Measurements from ENCODE around the gene CPT2. TPM values are rescaled to one million over a fixed set of nuclear protein-coding genes. Genes with fewer than 3 reads are reported as not detected.
A peak's percentile ranks its signal among the peaks of the same experiment; 100 is the strongest.

CPT2 gene
- total RNA-seq, 1 donor from 2014 or later = 19.0 TPM

- H3K4me1 Mint-ChIP-seq = no peaks in the 10 kb centered on the region
- no peak for TF ChIP-seq CTCF (IDR thresholded peaks at IDR 0.05)
- TF ChIP-seq EZH2phosphoT487 (IDR thresholded peaks at IDR 0.05) = no peak
- TF ChIP-seq EZH2 (IDR thresholded peaks at IDR 0.05) = no peak
Observed at GRCh38 chr1:53155945-53156344, 40.7 kb upstream of the CPT2 start.

DNA sequence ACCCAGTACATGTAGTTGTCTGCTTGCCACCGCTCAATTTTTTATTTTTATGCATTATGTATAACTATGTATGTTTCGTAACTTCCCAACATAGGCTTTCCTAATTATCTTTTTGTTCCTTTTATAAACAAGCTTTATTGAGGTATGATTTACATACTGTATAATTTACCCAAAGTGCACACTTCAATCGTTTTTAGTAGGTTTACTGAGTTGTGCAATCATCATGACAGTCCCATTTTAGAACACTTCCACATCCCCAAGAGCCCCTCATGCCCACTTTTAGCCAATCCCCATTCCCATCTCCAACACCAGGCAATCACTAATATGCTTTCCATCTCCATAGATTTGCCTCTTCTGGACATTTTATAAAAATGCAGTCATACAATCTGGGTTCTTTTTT lies 39.8 kb upstream of the CPT2 start:
- Histone ChIP-seq H4K20me1 (ENCODE audit: low read depth) (no peaks in the 10 kb centered on the region), H3K79me2 (ENCODE audit: low read depth) (no peaks in the 10 kb centered on the region), H3K27ac (no peak overlapping the region), H2AFZ (replicated peaks) (no peak overlapping the region), H3K9me3 (ENCODE audit: low read depth) (no peaks in the 10 kb centered on the region), H3K4me1 (no peaks in the 10 kb centered on the region), H3K36me3 (no peaks in the 10 kb centered on the region), H3K9ac (no peak overlapping the region), H3K4me3 (no peak overlapping the region), H3K27me3 (no peaks in the 10 kb centered on the region), H3F3A (ENCODE audit: low read depth) (no peaks in the 10 kb centered on the region), H3K4me2 (no peak overlapping the region)
- Mint-ChIP-seq H3K27me3 (ENCODE audit: insufficient read depth, low read depth) (peaks cover 4% of the 10 kb centered on the region), H3K4me3 (no peak overlapping the region), H3K36me3 (no peaks in the 10 kb centered on the region), H3K9me3 (no peaks in the 10 kb centered on the region), H3K27ac (no peak overlapping the region), H3K4me1 (no peaks in the 10 kb centered on the region)
- DNase-seq (ENCODE audit: low spot score) = no peak
- TF ChIP-seq EZH2 (IDR thresholded peaks at IDR 0.05) (no peak), EZH2phosphoT487 (IDR thresholded peaks at IDR 0.05) (no peak)

More at GRCh38 chr1:53155945-53156344, 40.7 kb upstream of the CPT2 start:
- no peaks in the 10 kb centered on the region for H3K9me3 ChIP-seq (ENCODE audit: low read depth)
- no peak overlapping the region for H3K27ac ChIP-seq
- peak overlapping the region; percentile 51 for H3K27ac Mint-ChIP-seq
- H3F3A ChIP-seq (ENCODE audit: low read depth) = no peaks in the 10 kb centered on the region
- no peak overlapping the region for H3K4me3 Mint-ChIP-seq
- no peak overlapping the region for H3K4me3 ChIP-seq
- no peaks in the 10 kb centered on the region for H3K4me1 ChIP-seq
- H3K9me3 Mint-ChIP-seq = no peaks in the 10 kb centered on the region
- no peak overlapping the region for H3K4me2 ChIP-seq
- no peak for DNase-seq (ENCODE audit: low spot score)
- H4K20me1 ChIP-seq (ENCODE audit: low read depth) = no peaks in the 10 kb centered on the region
- peaks cover 4% of the 10 kb centered on the region for H3K27me3 Mint-ChIP-seq (ENCODE audit: insufficient read depth, low read depth)
- no peak overlapping the region for H2AFZ ChIP-seq (replicated peaks)
- H3K9ac ChIP-seq = no peak overlapping the region
- no peaks in the 10 kb centered on the region for H3K27me3 ChIP-seq
- H3K36me3 Mint-ChIP-seq = no peaks in the 10 kb centered on the region
- no peaks in the 10 kb centered on the region for H3K79me2 ChIP-seq (ENCODE audit: low read depth)
- no peaks in the 10 kb centered on the region for H3K36me3 ChIP-seq

- Histone ChIP-seq H3K9me3 (ENCODE audit: low read depth) (no peaks in the 10 kb centered on the region), H3K4me2 (no peak overlapping the region), H4K20me1 (ENCODE audit: low read depth) (no peaks in the 10 kb centered on the region), H3K36me3 (no peaks in the 10 kb centered on the region), H3K4me3 (no peak overlapping the region), H2AFZ (replicated peaks) (no peak overlapping the region), H3K27ac (no peak overlapping the region), H3K27me3 (no peaks in the 10 kb centered on the region), H3F3A (ENCODE audit: low read depth) (no peaks in the 10 kb centered on the region), H3K4me1 (no peaks in the 10 kb centered on the region), H3K9ac (no peak overlapping the region), H3K79me2 (ENCODE audit: low read depth) (no peaks in the 10 kb centered on the region)
- TF ChIP-seq EZH2 (IDR thresholded peaks at IDR 0.05) (no peak), CTCF (IDR thresholded peaks at IDR 0.05) (no peak)
- peaks cover 4% of the 10 kb centered on the region for H3K27me3 Mint-ChIP-seq (ENCODE audit: insufficient read depth, low read depth)
- peaks cover 2% of the 10 kb centered on the region for H3K4me1 Mint-ChIP-seq
- no peak overlapping the region for H3K4me3 Mint-ChIP-seq
- no peaks in the 10 kb centered on the region for H3K9me3 Mint-ChIP-seq
- H3K36me3 Mint-ChIP-seq = no peaks in the 10 kb centered on the region
- H3K27ac Mint-ChIP-seq = no peak overlapping the region
- DNase-seq (ENCODE audit: low spot score) = no peak
Observed at GRCh38 chr1:53158900-53159299, 37.7 kb upstream of the CPT2 start.

DNA sequence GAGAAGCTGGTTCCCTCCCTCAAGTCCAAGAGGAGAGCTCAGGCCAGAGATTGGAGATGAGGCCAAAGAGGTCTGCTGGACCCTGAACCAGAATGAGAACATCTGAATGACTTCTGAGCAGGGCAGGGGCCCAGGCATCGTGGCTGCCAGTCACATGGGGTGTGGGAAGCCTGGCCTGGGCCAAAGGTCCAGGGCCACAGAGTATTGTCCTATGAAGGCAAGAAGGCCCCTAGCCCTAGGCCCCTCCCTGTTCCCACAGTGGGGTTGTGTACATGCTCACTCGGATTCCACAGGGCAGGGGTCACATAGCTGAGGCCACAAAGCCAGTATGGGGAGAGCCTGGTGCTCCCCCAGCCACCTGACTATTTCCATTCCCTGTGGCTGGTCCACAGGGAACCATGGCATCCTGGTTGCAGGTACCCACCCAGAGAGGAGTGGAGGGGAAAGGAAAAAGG lies 35.7 kb upstream of the CPT2 start:
- Histone ChIP-seq H4K20me1 (ENCODE audit: low read depth) (no peaks in the 10 kb centered on the region), H3K4me1 (no peaks in the 10 kb centered on the region), H3K4me2 (no peak overlapping the region), H3K79me2 (ENCODE audit: low read depth) (no peaks in the 10 kb centered on the region), H3K36me3 (no peaks in the 10 kb centered on the region), H3K9ac (no peak overlapping the region), H3K9me3 (ENCODE audit: low read depth) (no peaks in the 10 kb centered on the region), H3K27ac (no peak overlapping the region), H3K4me3 (no peak overlapping the region), H3F3A (ENCODE audit: low read depth) (no peaks in the 10 kb centered on the region), H3K27me3 (no peaks in the 10 kb centered on the region), H2AFZ (replicated peaks) (no peak overlapping the region)
- Mint-ChIP-seq H3K27ac (no peak overlapping the region), H3K9me3 (no peaks in the 10 kb centered on the region), H3K36me3 (no peaks in the 10 kb centered on the region), H3K4me1 (peaks cover 2% of the 10 kb centered on the region), H3K27me3 (ENCODE audit: insufficient read depth, low read depth) (peaks cover 6% of the 10 kb centered on the region), H3K4me3 (no peak overlapping the region)
- no peak for DNase-seq (ENCODE audit: low spot score)
- TF ChIP-seq EZH2phosphoT487 (IDR thresholded peaks at IDR 0.05) (no peak), CTCF (IDR thresholded peaks at IDR 0.05) (no peak), EZH2 (IDR thresholded peaks at IDR 0.05) (no peak)
